Kidney tubule cell (primary cell): Measurements from ENCODE around the gene IQCM.
"Not testable (repeated sequence)": the region's sequence is repeated elsewhere in the genome, so short reads cannot be mapped to it uniquely, and the experiment has no call there.

Experiments used
- DNase-seq: peaks from one replicate; pipeline ENCODE4 v3.0.0-alpha.2; 2018; ENCODE audit warnings: low spot score

Gene IQCM

DNA sequence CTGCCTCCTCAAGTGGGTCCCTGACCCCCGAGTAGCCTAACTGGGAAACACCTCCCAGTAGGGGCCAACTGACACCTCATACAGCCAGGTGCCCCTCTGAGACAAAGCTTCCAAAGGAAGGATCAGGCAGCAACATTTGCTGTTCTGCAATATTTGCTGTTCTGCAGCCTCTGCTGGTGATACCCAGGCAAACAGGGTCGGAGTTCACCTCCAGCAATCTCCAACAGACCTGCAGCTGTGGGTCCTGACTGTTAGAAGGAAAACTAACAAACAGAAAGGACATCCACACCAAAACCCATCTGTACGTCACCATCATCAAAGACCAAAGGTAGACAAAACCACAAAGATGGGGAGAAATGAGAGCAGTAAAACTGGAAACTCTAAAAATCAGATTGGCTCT lies 347.0 kb downstream of the IQCM start:
- DNase-seq, result not testable (repeated sequence)

DNA sequence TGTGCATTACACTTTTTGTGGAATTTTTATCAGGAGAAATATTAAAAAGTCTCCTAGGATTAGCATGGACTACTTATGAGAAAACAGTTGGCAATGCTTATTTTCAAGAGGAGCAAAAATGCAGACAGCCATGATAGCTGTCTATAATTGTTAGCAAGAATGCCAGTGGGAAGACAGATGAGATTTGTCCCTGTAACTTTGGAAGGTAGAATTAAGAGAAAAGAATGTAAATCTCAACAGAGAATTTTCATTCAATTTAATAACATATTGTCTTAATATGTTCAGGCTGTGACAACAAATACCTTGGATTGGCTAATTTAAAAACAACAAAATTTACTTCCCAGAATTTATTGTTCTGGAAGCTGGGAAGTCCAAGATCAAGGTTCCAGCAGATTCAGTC lies 349.2 kb downstream of the IQCM start:
- DNase-seq, result no peak

- DNase-seq, result peak; percentile 45
Observed at GRCh38 chr4:149465955-149466354, 349.7 kb downstream of the IQCM start.

DNA sequence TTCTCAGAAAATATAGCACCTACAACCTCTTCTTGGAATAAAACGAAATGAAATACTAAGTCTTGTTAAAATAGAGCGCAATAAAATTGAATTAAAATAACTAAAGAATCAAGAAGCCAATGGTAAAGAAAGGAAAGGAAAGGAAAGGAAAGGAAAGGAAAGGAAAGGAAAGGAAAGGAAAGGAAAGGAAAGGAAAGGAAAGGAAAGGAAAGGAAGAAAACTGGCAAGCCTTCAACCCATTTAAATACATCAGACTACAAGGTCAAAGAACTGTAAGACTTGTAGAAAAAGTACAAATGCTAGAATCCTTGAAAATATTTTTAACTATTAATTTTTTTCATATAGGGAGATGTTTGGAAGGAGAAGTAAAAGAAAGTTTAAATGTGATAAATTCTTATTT lies 372.1 kb downstream of the IQCM start:
- DNase-seq, result no peak

- peak; percentile 61 for DNase-seq
Observed at GRCh38 chr4:149441338-149441737, 374.3 kb downstream of the IQCM start.

- DNase-seq, result peak; percentile 27
Observed at GRCh38 chr4:149426461-149426860, 389.2 kb downstream of the IQCM start.

DNA sequence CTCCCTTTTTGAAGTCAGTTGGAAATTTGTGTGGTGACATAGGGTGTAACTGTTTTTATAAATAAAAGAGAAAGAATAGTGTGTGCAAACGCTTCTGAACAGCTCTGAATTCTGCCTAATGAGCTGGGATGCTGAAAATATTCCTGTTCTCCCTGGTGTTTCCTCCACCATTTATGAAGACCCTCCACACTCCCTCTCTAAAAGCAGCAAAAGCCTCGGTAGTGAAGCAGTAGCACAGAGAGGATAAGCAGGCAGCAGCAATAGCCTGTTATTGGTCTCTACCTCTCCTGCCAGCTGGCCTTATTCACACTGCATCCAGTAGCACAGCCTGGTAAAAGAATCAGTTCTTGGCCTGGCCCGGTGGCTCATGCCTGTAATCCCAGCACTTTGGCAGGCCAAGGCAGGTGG lies 406.1 kb downstream of the IQCM start:
- DNase-seq, result no peak

- DNase-seq, result peak; percentile 91
Observed at GRCh38 chr4:149409146-149409545, 406.5 kb downstream of the IQCM start.

DNA sequence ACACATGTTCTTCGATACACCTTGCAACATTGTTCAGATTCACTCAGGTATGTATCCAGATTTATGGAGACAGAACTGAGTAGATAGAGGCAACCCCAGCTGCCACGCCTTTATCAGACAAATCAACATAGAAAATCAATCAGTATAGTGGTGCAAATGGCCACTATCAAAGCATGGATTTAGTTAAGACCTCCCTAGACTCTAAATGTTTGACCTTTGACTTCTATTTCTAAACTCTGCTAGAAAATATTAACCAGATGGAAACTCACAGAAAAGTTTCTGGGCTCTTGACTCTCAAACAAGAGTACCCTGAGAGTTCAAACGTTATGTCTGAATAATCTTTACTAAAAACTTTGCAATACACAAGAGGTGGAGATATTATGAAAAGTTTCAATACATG lies 411.5 kb downstream of the IQCM start:
- no peak for DNase-seq

- DNase-seq, result no peak
Observed at GRCh38 chr4:149403081-149403480, 412.6 kb downstream of the IQCM start.

DNA sequence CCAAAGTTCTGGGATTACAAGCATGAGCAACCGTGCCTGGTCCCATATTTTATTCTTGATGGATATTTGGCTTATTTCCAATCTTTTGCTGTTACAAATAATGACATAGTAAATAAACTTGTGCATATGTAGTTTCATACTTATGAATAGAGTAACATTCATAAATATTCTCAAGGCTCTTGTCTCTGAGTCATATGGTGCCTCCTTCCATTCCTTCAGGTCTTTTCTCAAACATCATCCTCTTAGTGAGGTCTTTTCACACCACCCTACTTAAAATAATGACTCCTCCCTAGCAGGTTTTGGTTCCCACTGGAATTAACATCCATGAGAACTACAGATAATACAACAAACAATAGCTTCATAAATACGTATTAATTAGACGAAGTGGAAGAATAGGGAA lies 416.6 kb downstream of the IQCM start:
- no peak for DNase-seq

- peak; percentile 70 for DNase-seq
Observed at GRCh38 chr4:149370785-149371420, 444.7 kb downstream of the IQCM start.

DNA sequence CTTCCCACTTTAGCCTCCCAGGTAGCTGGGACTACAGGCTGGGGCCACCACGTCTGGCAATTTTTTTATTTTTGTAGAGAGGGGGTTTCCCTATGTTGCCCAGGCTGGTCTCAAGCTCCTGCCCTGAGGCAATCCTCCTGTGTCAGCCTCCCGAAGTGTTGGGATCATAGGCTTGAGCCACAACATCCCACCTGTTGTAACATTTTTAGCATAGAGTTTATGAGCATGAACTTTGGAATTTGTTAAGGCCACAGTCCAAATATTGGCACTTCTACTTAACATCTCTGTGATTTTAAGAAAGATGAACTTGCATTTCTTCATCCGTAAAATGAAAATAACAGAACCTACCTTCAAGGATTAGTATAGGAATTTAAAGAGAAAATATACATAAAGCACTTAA lies 445.6 kb downstream of the IQCM start:
- DNase-seq, result peak; percentile 2

DNA sequence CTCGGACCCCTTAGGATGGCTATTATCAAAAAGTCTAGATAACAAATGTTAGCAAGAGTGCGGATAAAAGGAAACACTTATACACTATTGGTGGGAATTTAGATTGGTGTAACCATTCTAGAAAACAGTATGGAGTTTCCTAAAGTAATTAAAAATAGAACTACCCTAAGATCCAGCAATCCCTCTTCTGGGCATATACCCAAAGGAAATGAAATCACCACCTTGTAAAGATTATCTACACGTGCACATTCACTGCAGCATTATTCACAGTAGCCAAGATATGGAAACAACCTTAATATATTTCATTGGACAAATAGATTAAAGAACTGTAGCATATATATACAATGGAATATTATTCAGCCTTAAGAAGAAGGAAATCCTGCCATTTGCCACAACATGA lies 462.4 kb downstream of the IQCM start:
- DNase-seq, result no peak

DNA sequence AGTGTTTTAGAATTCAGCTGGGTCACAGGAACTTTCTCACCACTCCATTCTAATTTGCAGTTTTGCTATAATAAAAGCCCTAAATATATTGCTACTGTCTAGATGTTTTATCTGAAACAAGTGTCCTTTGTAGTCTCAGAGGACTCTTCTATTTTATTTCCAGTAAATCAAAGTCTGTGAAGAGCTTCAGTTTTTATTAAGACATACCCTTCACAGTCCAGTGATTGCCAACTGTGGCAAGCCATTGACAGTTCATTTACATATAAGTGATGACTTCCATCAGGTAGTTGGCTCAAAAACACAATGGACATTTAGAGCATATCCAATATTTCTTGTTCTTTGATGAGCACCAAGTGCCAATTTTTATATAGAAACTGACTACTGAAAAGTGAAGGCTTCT lies 466.1 kb downstream of the IQCM start:
- no peak for DNase-seq

GRCh38 chr4:149347139-149347538 lies 468.5 kb downstream of the IQCM start:
- no peak for DNase-seq

DNA sequence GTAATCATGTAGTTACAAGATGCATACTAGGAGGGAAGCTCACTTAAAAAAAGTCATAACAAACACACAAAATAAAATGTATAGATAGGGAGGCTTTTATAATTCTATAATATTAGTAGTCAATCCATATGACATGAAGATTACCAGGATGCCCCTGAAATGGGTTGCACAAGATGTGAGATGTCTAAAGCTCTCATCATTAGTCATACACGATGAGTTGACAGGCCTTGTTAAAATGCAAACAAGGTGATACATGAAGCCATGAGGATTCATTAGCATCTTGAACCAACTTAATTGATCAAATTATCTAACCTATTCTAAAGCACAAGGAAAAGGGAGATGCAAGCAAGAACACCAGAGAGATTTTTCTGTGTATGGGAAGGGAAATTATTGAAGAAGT lies 470.2 kb downstream of the IQCM start:
- DNase-seq, result no peak

DNA sequence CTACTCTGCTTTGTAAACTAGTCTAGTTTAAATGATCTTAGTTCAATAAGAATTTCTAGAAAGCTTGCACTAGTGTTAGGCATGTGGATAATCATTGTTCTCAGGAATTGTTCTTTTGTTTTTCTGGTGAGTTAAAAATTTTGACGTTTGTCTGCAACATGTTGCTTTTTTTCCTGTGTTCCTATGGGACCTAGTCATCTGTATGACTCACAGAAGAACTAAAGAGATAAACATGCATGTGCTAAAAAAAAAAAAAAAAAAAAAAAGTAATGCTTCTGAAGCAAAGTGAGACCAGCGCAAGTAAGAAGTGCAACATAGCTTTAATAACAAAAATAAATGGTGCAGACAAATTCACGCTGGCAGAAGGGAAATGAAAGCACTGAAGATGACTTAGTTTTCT lies 471.2 kb downstream of the IQCM start:
- DNase-seq, result no peak

DNA sequence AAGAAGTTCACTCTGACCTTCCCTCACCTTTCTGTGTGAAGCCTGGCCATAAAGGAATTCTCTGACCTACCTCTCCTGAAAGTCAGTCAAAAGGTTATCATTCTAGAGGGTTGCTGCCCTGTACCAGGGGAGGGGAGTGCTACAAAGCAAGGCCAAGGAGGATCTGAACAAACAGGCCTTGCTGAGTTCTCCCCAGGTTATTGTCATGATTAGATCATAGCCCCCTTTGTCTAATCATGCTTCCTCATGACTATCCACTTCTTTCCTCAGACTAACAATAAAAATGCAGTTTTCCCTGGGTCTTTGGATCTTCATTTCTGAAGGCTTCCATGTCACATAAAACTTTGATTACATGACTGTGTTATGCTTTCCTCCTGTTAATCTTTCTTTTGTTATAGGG lies 472.0 kb downstream of the IQCM start:
- DNase-seq, result no peak

- not testable (repeated sequence) for DNase-seq
Observed at GRCh38 chr4:149341117-149341516, 474.5 kb downstream of the IQCM start.

GRCh38 chr4:149328161-149328560 lies 487.5 kb downstream of the IQCM start:
- no peak for DNase-seq

DNA sequence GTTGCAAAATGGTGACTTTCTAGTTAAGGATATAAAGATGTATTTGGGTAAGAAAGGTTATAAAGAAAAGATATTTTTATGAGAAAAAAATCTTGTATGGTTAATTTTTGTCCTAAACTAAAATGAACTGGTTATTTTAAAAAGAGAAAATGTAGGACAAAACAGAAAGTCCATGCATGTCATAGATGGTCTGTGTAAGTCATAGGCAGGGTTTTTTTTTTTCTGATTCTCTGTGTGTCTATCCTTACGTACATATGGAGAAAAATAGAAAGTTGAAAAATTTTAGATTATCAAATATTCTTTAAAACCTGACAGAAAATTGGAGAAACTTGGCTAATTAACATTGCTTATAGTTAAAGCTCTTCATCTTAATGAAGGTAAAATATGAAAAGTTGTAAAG lies 493.4 kb downstream of the IQCM start:
- no peak for DNase-seq

- DNase-seq, result no peak
Observed at GRCh38 chr4:149321438-149321837, 494.2 kb downstream of the IQCM start.

GRCh38 chr4:149311076-149311475 lies 504.6 kb downstream of the IQCM start:
- peak; percentile 80 for DNase-seq

GRCh38 chr4:149306537-149306936 lies 509.1 kb downstream of the IQCM start:
- peak; percentile 23 for DNase-seq
